GM12872 (cell line): Measurements from ENCODE around the gene MED16.

ENCODE experiments used
- TF ChIP-seq, protein P1 (sequence below): IDR thresholded peaks from 3 replicates; pipeline ENCODE4 v1.5.1; 2011; ENCODE audit warnings: low read depth, mild to moderate bottlenecking, low read length, moderate library complexity; ENCODE audit not compliant: insufficient read depth

The MED16 gene

DNA sequence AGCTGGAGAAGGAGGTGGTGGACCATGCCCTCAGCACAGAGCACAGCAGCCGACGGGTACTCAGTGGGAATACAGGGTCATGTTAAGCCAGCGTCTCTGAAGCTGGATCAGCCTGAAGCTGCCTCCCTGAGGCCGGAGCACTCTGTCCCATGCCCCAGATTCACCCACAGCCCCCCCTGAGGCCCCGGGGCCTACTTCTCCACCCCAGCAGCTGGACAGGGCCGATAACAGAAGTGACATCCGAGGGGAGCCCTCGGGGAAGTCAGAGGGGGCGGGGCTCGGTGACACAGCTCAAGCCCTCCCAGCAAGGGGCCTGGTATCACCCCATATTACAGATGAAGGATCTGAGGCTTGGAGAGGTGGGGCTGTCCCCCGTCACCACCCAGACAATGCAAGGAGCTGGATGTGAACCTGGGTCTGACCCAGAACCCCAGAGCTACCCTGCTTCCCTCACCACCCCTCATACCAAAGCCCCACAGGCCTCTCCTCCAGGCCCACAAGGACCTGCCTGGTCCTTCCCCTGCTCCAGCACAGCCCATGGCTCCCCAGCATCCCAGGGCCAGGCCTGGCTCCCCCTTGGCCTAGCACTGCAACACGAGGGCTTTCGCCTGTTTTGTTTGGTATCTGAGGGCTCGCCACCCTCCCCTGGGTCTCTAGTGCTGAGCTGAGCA is 14.3 kb upstream of the MED16 start:
- TF ChIP-seq, protein P1, sequence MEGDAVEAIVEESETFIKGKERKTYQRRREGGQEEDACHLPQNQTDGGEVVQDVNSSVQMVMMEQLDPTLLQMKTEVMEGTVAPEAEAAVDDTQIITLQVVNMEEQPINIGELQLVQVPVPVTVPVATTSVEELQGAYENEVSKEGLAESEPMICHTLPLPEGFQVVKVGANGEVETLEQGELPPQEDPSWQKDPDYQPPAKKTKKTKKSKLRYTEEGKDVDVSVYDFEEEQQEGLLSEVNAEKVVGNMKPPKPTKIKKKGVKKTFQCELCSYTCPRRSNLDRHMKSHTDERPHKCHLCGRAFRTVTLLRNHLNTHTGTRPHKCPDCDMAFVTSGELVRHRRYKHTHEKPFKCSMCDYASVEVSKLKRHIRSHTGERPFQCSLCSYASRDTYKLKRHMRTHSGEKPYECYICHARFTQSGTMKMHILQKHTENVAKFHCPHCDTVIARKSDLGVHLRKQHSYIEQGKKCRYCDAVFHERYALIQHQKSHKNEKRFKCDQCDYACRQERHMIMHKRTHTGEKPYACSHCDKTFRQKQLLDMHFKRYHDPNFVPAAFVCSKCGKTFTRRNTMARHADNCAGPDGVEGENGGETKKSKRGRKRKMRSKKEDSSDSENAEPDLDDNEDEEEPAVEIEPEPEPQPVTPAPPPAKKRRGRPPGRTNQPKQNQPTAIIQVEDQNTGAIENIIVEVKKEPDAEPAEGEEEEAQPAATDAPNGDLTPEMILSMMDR: no peak

- TF ChIP-seq, protein P1: no peak
These were observed 13.5 kb upstream of the MED16 start for GRCh38 chr19:906480-906879.

DNA sequence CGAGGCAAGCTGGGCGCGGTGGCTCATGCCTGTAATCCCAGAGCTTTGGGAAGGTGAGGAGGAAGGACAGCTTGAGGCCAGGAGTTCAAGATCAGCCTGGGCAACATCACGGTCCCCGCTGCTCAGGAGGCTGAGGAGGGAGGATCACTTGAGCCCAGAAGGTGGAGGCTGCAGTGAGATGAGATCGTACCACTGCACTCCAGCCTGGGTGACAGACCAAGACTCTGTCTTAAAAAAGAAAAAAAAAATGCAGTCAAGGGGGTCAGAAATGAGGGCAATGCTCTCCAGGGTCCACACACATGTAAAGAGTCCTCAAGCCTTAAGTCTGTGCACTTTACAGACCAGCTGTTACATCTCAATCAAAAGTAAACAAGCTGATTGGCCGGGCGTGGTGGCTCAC is 11.6 kb upstream of the MED16 start:
- TF ChIP-seq, protein P1: no peak

- TF ChIP-seq, protein P1: no peak
These were observed 10.3 kb upstream of the MED16 start for GRCh38 chr19:903266-903797.

GRCh38 chr19:902446-903226 is 9.6 kb upstream of the MED16 start:
- TF ChIP-seq, protein P1: no peak

DNA sequence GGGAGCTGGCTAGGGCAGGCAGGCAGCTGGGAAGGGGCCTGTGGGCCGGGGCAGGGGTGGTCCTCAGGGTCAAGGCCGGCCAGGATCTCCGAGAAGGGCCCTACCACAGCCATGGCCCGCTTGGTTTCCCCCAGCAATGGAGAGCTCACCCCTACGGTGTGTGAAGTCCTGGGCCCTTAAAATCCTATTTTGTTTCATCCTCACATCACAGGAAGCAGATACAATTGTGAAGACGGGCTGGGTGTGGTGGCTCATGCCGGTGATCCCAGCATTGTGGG is 9.0 kb upstream of the MED16 start:
- TF ChIP-seq, protein P1: no peak

- TF ChIP-seq, protein P1: no peak
These were observed 8.5 kb upstream of the MED16 start for GRCh38 chr19:901216-902092.
